HL-60 (cell line): Measurements from ENCODE around the gene CEP72.

Experiments used
- GABPA ChIP-seq: IDR thresholded peaks from 2 replicates; pipeline ENCODE4 v1.6.1; 2012; ENCODE audit warnings: low read depth
- POLR2AphosphoS5 ChIP-seq: IDR thresholded peaks from 2 replicates; pipeline ENCODE4 v1.6.1; 2012; ENCODE audit warnings: low read depth
- TF ChIP-seq, protein P1 (sequence below): IDR thresholded peaks from one replicate; pipeline ENCODE4 v1.5.1; 2011; ENCODE audit warnings: low read length, control low read depth, inconsistent platforms; ENCODE audit not compliant: insufficient read depth
- TF ChIP-seq, protein P2 (sequence below): IDR thresholded peaks from 2 replicates; pipeline ENCODE4 v1.6.1; 2012; ENCODE audit warnings: low read depth; ENCODE audit not compliant: insufficient replicate concordance

DNA sequence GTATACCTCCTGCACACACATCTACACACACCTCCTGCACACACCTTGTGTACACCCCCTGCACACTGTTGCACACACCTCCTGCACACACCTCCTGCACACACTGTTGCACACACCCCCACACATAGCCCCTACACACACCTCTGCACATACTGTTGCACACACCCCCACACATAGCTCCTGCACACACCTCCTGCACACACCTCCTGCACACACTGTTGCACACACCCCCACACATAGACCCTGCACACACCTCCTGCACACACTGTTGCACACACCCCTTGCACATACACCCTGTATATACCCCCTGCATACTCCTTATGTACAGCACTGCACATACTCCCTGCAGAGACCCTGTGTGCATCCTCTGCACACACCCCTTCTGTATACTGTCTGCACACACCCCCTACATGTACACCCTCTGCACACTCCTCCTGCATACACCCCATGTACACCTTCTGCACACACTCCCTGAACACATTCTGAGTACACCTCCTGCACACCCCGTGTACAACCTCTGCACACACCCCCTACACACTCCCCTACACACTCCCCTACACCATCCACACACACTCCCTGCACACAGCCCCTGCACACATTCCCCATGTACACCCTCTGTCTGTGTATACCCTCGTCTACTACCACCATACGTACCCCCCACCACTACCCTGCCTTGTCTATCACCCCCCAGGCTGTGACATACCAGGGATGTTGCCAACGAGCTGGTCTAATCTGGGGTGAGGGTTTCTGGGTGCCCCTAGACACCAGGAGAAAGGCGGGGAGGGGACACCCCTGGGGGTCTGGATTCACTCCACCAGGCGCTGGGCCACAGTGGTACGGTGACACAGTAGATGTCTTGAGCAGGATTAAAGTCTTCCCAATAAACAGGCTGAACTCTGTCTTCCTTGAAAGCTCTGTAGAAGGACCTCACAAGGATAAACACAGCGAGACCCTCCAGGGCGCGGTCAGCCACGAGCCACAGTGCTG is 1.1 kb upstream of the CEP72 start:
- TF ChIP-seq, protein P1, sequence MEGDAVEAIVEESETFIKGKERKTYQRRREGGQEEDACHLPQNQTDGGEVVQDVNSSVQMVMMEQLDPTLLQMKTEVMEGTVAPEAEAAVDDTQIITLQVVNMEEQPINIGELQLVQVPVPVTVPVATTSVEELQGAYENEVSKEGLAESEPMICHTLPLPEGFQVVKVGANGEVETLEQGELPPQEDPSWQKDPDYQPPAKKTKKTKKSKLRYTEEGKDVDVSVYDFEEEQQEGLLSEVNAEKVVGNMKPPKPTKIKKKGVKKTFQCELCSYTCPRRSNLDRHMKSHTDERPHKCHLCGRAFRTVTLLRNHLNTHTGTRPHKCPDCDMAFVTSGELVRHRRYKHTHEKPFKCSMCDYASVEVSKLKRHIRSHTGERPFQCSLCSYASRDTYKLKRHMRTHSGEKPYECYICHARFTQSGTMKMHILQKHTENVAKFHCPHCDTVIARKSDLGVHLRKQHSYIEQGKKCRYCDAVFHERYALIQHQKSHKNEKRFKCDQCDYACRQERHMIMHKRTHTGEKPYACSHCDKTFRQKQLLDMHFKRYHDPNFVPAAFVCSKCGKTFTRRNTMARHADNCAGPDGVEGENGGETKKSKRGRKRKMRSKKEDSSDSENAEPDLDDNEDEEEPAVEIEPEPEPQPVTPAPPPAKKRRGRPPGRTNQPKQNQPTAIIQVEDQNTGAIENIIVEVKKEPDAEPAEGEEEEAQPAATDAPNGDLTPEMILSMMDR: no peak
- TF ChIP-seq POLR2AphosphoS5 (no peak), GABPA (no peak)
- TF ChIP-seq, protein P2, sequence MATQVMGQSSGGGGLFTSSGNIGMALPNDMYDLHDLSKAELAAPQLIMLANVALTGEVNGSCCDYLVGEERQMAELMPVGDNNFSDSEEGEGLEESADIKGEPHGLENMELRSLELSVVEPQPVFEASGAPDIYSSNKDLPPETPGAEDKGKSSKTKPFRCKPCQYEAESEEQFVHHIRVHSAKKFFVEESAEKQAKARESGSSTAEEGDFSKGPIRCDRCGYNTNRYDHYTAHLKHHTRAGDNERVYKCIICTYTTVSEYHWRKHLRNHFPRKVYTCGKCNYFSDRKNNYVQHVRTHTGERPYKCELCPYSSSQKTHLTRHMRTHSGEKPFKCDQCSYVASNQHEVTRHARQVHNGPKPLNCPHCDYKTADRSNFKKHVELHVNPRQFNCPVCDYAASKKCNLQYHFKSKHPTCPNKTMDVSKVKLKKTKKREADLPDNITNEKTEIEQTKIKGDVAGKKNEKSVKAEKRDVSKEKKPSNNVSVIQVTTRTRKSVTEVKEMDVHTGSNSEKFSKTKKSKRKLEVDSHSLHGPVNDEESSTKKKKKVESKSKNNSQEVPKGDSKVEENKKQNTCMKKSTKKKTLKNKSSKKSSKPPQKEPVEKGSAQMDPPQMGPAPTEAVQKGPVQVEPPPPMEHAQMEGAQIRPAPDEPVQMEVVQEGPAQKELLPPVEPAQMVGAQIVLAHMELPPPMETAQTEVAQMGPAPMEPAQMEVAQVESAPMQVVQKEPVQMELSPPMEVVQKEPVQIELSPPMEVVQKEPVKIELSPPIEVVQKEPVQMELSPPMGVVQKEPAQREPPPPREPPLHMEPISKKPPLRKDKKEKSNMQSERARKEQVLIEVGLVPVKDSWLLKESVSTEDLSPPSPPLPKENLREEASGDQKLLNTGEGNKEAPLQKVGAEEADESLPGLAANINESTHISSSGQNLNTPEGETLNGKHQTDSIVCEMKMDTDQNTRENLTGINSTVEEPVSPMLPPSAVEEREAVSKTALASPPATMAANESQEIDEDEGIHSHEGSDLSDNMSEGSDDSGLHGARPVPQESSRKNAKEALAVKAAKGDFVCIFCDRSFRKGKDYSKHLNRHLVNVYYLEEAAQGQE: no peak
